ENCODE results near the gene GPS1. TPM values are rescaled to one million over a fixed set of nuclear protein-coding genes. Genes with fewer than 3 reads are reported as not detected.

The GPS1 gene
- 112 TPM for total RNA-seq

DNA sequence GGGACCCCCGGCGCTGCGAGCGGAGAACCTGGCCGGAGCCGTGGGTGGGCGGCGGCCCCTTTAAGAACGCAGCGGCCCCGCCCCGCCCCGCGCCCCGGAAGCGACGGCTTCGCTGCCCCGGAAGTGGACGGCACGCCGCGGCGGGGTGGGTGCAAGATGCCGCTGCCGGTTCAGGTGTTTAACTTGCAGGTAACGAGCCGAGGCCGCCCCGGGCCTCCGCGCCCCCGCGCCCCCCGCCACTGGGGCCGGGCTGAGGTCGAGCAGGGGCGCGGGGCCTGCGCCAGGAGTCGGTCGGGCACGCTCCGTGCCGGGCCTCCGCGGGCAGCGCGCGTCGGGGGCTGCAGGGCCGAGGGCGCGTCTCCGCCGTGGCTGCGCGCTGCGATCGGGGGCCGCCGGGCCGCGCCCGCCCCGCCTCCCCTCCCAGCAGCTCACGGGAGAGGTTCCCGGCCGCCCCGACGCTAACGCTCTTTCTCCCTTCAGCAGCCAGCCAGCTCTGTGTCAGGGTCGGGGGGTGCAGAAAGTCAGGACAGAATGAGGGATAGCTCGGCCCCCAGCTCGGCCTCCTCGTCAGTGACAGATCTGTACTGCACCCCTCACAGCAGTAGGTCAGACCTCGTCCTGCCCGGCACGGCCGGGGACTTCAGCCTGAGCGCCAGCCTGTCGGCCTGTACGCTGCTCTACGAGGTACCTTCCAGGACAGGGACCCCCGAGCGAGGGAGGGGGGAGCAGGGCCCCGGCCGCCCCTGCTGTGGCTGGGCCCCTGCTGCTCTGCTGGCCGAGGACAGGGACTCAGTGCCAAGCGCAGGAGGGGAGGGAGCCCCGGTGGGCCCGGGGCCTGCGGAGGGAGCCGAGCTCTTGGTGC lies at the start of gene GPS1, which contains the start of gene RFNG:
Gene GPS1, plus strand, starts transcription at position 123 of the 862 bp plus-strand sequence. Its CDS starts 34 bp downstream, at position 157.
Gene RFNG, minus strand, starts transcription at position 36 of the 862 bp plus-strand sequence. CDS start 45 bp downstream, outside the sequence.

DNA sequence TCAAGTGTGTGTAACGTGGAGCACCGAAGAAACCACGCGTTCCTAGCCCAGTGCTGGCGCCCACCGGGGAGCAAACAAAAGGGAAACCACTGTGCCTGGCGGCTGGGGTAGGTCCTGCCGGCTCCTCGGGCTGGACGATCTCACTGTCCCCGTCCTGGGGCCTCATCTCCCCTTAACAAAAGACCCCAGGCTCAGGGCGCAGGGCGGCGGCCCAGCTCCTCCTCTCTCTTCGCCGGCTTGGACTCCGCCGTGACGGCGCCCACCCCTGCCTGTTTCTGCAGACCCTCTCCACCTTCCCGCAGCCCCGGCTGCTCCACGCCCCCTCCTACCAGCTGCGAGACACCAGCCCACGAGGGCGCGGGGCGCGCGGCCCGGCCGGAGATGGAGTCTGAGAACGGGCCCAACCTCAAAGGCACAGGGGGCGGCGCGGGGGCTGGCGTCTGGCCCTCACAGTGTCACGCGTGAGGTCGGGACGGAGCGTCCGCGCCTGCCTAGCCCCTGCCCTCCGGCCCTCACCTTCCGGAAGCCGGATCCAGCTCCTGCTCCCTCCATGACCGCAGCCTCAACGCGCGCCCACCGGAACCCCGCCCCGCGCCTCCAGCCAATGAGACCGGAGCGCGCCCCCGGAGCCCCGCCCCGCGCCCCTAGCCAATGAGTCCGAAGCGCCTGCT lies 29.3 kb upstream of the GPS1 start, which contains the start of gene CENPX:
Gene CENPX, minus strand, starts transcription at position 569 of the 671 bp plus-strand sequence. Its CDS starts 17 bp downstream, at position 552.

DNA sequence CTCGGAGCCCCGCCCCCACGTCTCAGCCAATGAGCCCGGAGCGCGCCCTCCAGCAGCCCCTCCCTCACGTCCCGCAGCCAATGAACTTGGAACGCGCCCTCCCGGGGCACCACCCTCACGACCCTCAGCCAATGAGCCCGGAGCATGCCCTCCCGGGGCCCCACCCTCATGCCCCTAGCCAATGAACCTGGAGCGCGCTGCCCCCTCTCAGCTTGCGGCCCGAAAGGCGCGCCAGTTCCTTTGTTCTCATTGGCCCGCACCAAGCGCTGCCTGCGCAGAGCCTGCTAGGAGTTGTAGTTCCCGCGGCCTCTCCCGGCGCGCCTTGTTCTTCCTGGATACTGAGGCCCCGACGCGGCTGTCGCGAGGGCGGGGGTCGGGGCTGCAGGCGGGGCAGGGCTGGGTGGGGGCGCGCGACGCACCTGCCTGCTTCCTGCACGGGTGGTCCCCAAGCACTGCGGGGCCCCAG lies 28.7 kb upstream of the GPS1 start, which contains the start of gene LRRC45:
Gene LRRC45, plus strand, starts transcription at position 325 of the 466 bp plus-strand sequence. CDS start 339 bp downstream, outside the sequence.

DNA sequence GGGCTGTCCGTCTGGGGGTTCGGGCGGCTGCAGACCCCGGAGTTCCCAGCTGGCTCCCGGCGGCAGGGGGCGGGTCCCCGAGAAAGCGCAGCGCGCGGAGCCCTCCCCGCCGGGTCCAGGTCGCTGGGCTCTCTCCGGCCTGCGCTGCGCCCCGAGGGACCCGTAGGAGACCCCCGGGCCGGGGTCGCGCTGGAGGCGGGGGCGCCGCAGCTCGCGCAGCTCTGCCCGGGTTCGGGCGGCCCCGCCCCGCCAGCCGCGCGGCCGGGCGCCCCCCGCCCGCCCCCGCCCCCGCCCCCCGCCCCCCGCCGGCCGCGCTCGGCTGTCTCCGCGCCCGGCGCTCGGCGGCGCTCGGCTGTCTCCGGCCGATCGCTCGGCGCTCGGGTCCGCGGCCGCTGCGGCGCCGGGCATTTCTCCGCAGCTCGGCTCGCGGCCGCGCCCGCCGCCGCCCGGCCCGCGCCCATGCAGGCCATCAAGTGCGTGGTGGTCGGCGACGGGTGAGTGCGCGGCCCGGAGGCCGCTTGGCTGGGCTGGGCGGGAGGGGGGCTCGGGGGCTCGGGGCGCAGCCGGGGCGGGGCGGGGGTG lies 20.3 kb upstream of the GPS1 start, which contains the start of gene RAC3:
Gene RAC3, plus strand, starts transcription at position 376 of the 582 bp plus-strand sequence. Its CDS starts 84 bp downstream, at position 460.

DNA sequence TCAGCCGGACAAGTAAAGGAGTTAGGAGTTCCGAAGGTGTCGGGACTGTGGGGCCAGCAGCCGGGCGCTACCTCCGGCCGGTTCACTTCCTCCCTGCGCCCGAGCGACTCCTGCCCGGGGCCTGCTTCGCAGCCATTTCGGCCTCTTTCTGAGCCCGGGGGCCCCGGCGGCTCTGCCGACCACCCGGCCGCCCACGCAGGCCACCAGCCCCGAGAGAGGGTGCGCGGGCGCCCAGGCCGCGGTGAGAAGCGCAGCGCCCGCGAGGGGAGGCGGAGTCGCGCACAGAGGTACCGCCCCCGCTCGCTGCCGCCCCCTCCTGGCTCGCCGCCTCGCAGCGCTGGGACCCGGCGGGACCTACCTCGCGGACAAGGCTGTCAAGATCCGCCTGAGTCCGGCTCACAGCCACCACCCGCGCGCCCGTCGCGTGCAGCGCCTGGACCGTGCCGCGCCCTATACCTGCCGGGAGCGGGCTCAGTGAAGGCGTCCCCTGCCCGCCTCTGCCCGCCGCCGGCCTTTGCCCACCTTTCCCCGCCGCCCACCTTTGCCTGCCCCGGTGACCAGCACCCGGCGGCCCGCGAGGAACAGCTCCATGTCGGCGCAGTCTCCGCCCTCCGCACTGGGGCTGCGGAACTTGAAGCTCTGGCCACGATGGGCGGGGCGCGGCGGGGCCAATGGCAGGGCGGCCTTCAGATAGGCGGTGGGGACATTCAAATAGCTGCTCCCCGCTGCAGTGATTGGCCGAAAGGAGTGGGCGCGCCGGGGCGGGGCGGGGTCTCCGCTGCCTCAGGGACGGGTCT lies 14.4 kb upstream of the GPS1 start, which contains the start of gene DCXR:
Gene DCXR, minus strand, starts transcription at position 606 of the 797 bp plus-strand sequence. Its CDS starts 15 bp downstream, at position 591.

DNA sequence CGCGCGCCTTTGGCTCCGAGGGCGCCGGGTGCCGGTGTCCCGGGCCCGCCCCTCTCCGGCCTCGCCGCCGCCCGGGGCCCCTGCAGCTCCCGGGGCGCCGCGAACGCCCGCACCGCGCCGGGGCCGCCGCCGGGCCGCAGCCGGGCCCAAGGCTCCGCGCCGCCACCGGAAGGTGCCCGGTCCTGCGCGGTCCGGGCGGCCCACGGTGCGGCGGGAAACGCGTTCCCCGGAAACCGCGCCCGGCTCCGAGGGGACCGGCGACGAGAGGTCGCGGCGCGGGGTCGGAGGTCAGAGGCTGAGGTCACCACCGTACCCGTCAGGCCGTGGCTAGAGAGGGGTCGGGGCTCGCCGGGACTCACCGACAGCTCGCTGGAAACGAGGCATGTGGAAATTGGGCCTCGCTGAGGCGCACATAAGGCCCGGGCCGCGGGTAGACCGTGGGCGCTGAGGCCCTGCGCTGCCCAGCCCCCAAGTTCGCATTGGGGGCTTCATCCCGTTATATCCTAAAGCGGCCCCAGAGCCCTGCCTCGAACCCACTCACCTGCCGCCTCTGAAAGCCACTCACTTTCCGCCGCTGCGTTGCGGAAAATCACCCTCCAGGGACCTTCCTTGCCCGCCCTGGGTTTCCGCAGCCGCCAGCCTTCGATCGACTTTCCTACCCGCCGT lies 14.1 kb downstream of the GPS1 start, which contains the start of gene DUS1L:
Gene DUS1L, minus strand, starts transcription at position 167 of the 666 bp plus-strand sequence. CDS start 745 bp downstream, outside the sequence.

DNA sequence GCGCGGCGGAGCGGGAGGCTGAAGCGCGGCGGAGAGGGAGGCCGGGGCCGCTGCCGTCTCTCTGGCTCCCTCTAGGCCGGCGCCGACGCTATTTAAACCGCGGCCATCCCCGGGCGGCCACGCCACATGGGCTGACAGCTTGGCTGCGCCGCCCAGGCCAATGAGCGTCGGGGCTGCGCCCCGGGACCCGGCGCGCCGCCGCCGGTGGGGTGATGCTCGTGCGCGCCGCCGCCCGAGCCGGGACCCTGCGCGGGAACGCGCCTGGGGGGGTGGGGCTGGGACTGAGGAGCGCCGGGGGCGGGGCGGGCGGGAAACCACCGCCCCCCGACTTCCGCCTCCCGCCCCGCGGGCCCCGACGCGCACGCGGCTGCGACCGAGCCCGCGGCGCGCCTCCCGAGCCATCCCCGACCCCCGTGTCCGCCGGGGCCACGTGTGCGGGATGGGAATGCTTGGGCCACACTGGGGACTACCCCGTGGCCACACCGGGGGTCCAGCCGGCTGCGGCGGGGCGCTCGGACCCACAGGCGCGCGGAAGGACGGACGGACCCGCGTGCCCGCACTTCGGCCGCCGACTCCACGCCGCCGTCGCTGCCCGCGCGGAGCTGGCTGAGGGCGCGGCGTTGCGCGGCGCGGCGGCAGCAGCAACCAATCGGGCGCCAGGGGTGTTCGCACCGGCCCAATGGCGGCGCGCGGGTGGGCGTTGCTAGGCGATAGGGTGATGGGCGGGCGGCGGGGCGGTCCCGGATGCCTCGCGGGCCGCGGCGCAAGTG lies 46.7 kb downstream of the GPS1 start, which contains the start of gene FASN:
Gene FASN, minus strand, starts transcription at position 68 of the 770 bp plus-strand sequence. CDS start 1,791 bp downstream, outside the sequence.

Other genes starting within 250 kb of the GPS1 start
- 14.0 TPM for gene GCGR, start 247.7 kb upstream of the GPS1 start, total RNA-seq
- gene MCRIP1, start 218.6 kb upstream of the GPS1 start, total RNA-seq = 95.2 TPM
- 5.7 TPM for gene PPP1R27, start 216.8 kb upstream of the GPS1 start, total RNA-seq
- gene P4HB, start 191.4 kb upstream of the GPS1 start, total RNA-seq = 276 TPM
- 113 TPM for gene ARHGDIA, start 180.6 kb upstream of the GPS1 start, total RNA-seq
- gene ALYREF, start 160.3 kb upstream of the GPS1 start, total RNA-seq = 61.4 TPM
- gene ANAPC11, start 160.2 kb upstream of the GPS1 start, total RNA-seq = 75.0 TPM
- 1.3 TPM for gene NPB, start 149.7 kb upstream of the GPS1 start, total RNA-seq
- 28.9 TPM for gene PCYT2, start 140.5 kb upstream of the GPS1 start, total RNA-seq
- gene SIRT7, start 133.7 kb upstream of the GPS1 start, total RNA-seq = 10.6 TPM
- gene MAFG, start 124.2 kb upstream of the GPS1 start, total RNA-seq = 12.2 TPM
- gene PYCR1, start 114.6 kb upstream of the GPS1 start, total RNA-seq = 27.0 TPM
- 8.3 TPM for gene MYADML2, start 104.7 kb upstream of the GPS1 start, total RNA-seq
- gene NOTUM, start 90.7 kb upstream of the GPS1 start, total RNA-seq = 2.6 TPM
- 43.7 TPM for gene ASPSCR1, start 74.3 kb upstream of the GPS1 start, total RNA-seq
- gene CENPX, start 29.0 kb upstream of the GPS1 start, total RNA-seq = 29.4 TPM
- 10.9 TPM for gene LRRC45, start 28.6 kb upstream of the GPS1 start, total RNA-seq
- gene RAC3, start 20.2 kb upstream of the GPS1 start, total RNA-seq = 11.0 TPM
- gene DCXR, start 14.2 kb upstream of the GPS1 start, total RNA-seq = 51.6 TPM
- 55.4 TPM for gene RFNG, start 87 bp upstream of the GPS1 start, total RNA-seq
- 57.0 TPM for gene DUS1L, start 13.9 kb downstream of the GPS1 start, total RNA-seq
- 50.2 TPM for gene FASN, start 46.3 kb downstream of the GPS1 start, total RNA-seq
- gene CCDC57, start 160.9 kb downstream of the GPS1 start, total RNA-seq = 39.7 TPM
- 35.7 TPM for gene SLC16A3, start 177.1 kb downstream of the GPS1 start, total RNA-seq
- 75.4 TPM for gene CSNK1D, start 221.8 kb downstream of the GPS1 start, total RNA-seq

Data from metanephros (tissue), 1 donor.